GM23338 (cell line): ENCODE data around the gene PLPPR3. TPM values are rescaled to one million over a fixed set of nuclear protein-coding genes. Genes with fewer than 3 reads are reported as not detected.
"Not testable (repeated sequence)": the region's sequence is repeated elsewhere in the genome, so short reads cannot be mapped to it uniquely, and the experiment has no call there.

ENCODE experiments used
- ATAC-seq: fragments of 200-7000 bp; cut with Tn5 transposase; 3 replicates; pipeline ENCODE4 v1.9.1; 2020
- DNase-seq: peaks from one replicate; pipeline ENCODE4 v3.0.0-alpha.2; 2015; ENCODE audit warnings: low spot score
- H2AFZ ChIP-seq: fragments of 200-600 bp; sonication (generic); 2 replicates; pipeline ENCODE4 v1.8.0; 2016; ENCODE audit warnings: antibody characterized with exemption, mild to moderate bottlenecking, moderate library complexity
- H3F3A ChIP-seq: fragments of 200-600 bp; sonication (generic); replicated peaks from 2 replicates; pipeline ENCODE4 v1.8.0; 2017; ENCODE audit warnings: antibody characterized with exemption, mixed run types, low read depth
- H3K27ac ChIP-seq: fragments of 200-600 bp; sonication (generic); 2 replicates; pipeline ENCODE4 v1.6.1; 2016; ENCODE audit warnings: low read depth
- H3K27me3 ChIP-seq: fragments of 200-600 bp; sonication (generic); 2 replicates; pipeline ENCODE4 v1.8.0; 2016; ENCODE audit warnings: mild to moderate bottlenecking, mixed run types, moderate library complexity; ENCODE audit not compliant: insufficient read depth
- H3K36me3 ChIP-seq: fragments of 200-600 bp; sonication (generic); 2 replicates; pipeline ENCODE4 v1.8.0; 2016; ENCODE audit warnings: mild to moderate bottlenecking; ENCODE audit not compliant: insufficient read depth
- H3K4me1 ChIP-seq: fragments of 200-600 bp; sonication (generic); 2 replicates; pipeline ENCODE4 v1.8.0; 2016; ENCODE audit warnings: mild to moderate bottlenecking, moderate library complexity; ENCODE audit not compliant: insufficient read depth
- H3K4me2 ChIP-seq: fragments of 200-600 bp; sonication (generic); 2 replicates; pipeline ENCODE4 v1.7.1; 2017; ENCODE audit warnings: mixed run types
- H3K4me3 ChIP-seq: fragments of 200-600 bp; sonication (generic); 2 replicates; pipeline ENCODE4 v1.6.1; 2016; ENCODE audit warnings: mixed run types
- H3K79me2 ChIP-seq: fragments of 200-600 bp; sonication (generic); replicated peaks from 2 replicates; pipeline ENCODE4 v1.8.0; 2017; ENCODE audit warnings: mild to moderate bottlenecking; ENCODE audit not compliant: insufficient read depth
- H3K9me2 ChIP-seq: fragments of 200-600 bp; sonication (generic); 2 replicates; pipeline ENCODE4 v1.8.0; 2017; ENCODE audit not compliant: insufficient read depth
- H4K20me1 ChIP-seq: fragments of 200-600 bp; sonication (generic); replicated peaks from 2 replicates; pipeline ENCODE4 v1.8.0; 2017; ENCODE audit warnings: mild to moderate bottlenecking; ENCODE audit not compliant: insufficient read depth
- H3K27ac Mint-ChIP-seq: 2 replicates; pipeline ENCODE4 v1.8.0; 2020; ENCODE audit warnings: inconsistent platforms, mild to moderate bottlenecking, moderate library complexity, mixed read lengths
- H3K27me3 Mint-ChIP-seq: 3 replicates; pipeline ENCODE4 v1.8.0; 2022; ENCODE audit warnings: low read depth, mild to moderate bottlenecking, moderate library complexity, mixed read lengths, inconsistent platforms; ENCODE audit not compliant: insufficient read depth, poor library complexity
- H3K36me3 Mint-ChIP-seq: 3 replicates; pipeline ENCODE4 v1.8.0; 2021; ENCODE audit warnings: low read depth, mild to moderate bottlenecking, inconsistent platforms, moderate library complexity, mixed read lengths
- H3K4me1 Mint-ChIP-seq: 3 replicates; pipeline ENCODE4 v1.8.0; 2020; ENCODE audit warnings: mild to moderate bottlenecking, inconsistent platforms, mixed read lengths
- H3K4me3 Mint-ChIP-seq: 3 replicates; pipeline ENCODE4 v1.8.0; 2021; ENCODE audit warnings: moderate library complexity, mild to moderate bottlenecking, inconsistent platforms, mixed read lengths
- H3K9me3 Mint-ChIP-seq: 3 replicates; pipeline ENCODE4 v1.8.0; 2020; ENCODE audit warnings: moderate library complexity, mild to moderate bottlenecking, inconsistent platforms, mixed read lengths
- ZNF462 ChIP-seq: fragments of 250-450 bp; sonication (Bioruptor Pico); IDR thresholded peaks from 2 replicates; pipeline ENCODE4 v1.5.0; 2020; ENCODE audit warnings: mild to moderate bottlenecking, moderate library complexity
- polyA plus RNA-seq: library from polyadenylated mRNA; unstranded; fragments of >200 nt; fragmentation: Nextera tagmentation; extraction: Ambion mirVana; gene quantifications from 2 replicates; pipeline ENCODE4 v1.2.1, GENCODE V29; 2016
- total RNA-seq: library from RNA; depleted of rRNA; stranded (reverse); fragments of >200 nt; shearing (Covaris generic); gene quantifications from 2 replicates; pipeline ENCODE4 v1.2.3, GENCODE V29; 2014

Gene PLPPR3
- total and polyA plus RNA-seq, 2 experiments from 2014 or later = 14.8 to 81.1 TPM

GRCh38 chr19:843180-843835 is 21.6 kb upstream of the PLPPR3 start:
- Histone ChIP-seq H3K4me3 (peak overlapping the region; percentile 49), H3K27ac (no peak overlapping the region), H3K9me2 (no peaks in the 10 kb centered on the region), H3K27me3 (peaks cover 27% of the 10 kb centered on the region), H3K79me2 (no peaks in the 10 kb centered on the region), H3K4me2 (peak overlapping the region; percentile 65), H3F3A (peaks cover 6% of the 10 kb centered on the region; the same call in 1 of the 2 replicates), H4K20me1 (no peaks in the 10 kb centered on the region), H3K36me3 (no peaks in the 10 kb centered on the region), H2AFZ (peak overlapping the region; percentile 76), H3K4me1 (no peaks in the 10 kb centered on the region)
- no peak overlapping the region for H3K27ac Mint-ChIP-seq
- TF ChIP-seq ZNF462 (CRISPR knock-in tag) = no peak
- DNase-seq = peak; percentile 79
- H3K27me3 Mint-ChIP-seq = peaks cover 31% of the 10 kb centered on the region
- H3K9me3 Mint-ChIP-seq = peaks cover 4% of the 10 kb centered on the region; the same call in 2 of the 3 replicates
- H3K36me3 Mint-ChIP-seq = no peaks in the 10 kb centered on the region; the same call in 2 of the 3 replicates
- H3K4me1 Mint-ChIP-seq = peaks cover 2% of the 10 kb centered on the region; the same call in 1 of the 3 replicates
- peak overlapping the region; percentile 40; the same call in 1 of the 3 replicates for H3K4me3 Mint-ChIP-seq
- ATAC-seq = peak; percentile 76

- H3K36me3 Mint-ChIP-seq, H3K27ac ChIP-seq, H3K36me3 ChIP-seq, H3F3A ChIP-seq, ATAC-seq, H3K9me2 ChIP-seq, H3K4me1 ChIP-seq, H3K27ac Mint-ChIP-seq, H2AFZ ChIP-seq, H3K4me1 Mint-ChIP-seq, H4K20me1 ChIP-seq, H3K9me3 Mint-ChIP-seq, DNase-seq, H3K79me2 ChIP-seq: not testable (repeated sequence)
- Mint-ChIP-seq H3K4me3 (peak overlapping the region; percentile 40; the same call in 1 of the 3 replicates), H3K27me3 (peaks cover 31% of the 10 kb centered on the region)
- peak overlapping the region; percentile 65; the same call in 1 of the 2 replicates for H3K4me2 ChIP-seq
- peaks cover 27% of the 10 kb centered on the region for H3K27me3 ChIP-seq
- H3K4me3 ChIP-seq = peak overlapping the region; percentile 49; the same call in 1 of the 2 replicates
These were observed 21.0 kb upstream of the PLPPR3 start for GRCh38 chr19:842802-843179.
